ENCODE data around the gene WDR93.

- no peak for TF ChIP-seq EZH2 (IDR thresholded peaks at IDR 0.05)
- TF ChIP-seq POLR2AphosphoS5 (IDR thresholded peaks at IDR 0.05; ENCODE audit: borderline replicate concordance, low read depth, low read length) = no peak
- TF ChIP-seq FOXP2 (optimal IDR thresholded peaks at IDR 0.05; ENCODE audit: control extremely low read depth, extremely low read length, insufficient read depth) = no peak
These were observed 49.6 kb upstream of the WDR93 start for GRCh38 chr15:89641053-89641452.
